Loucy (cell line): ENCODE data around the gene MYCBP2.

Experiments
- H2AFZ ChIP-seq: fragments of 200-600 bp; sonication (generic); 2 replicates; pipeline ENCODE4 v1.6.0; 2016; ENCODE audit warnings: antibody characterized with exemption, mild to moderate bottlenecking, low read length, moderate library complexity
- H3F3A ChIP-seq: fragments of 200-600 bp; 2 replicates; pipeline ENCODE4 v1.6.0; 2016; ENCODE audit warnings: antibody characterized with exemption, low read depth, mild to moderate bottlenecking
- H3K27me3 ChIP-seq: fragments of 200-600 bp; sonication (generic); 2 replicates; pipeline ENCODE4 v1.6.1; 2014; ENCODE audit warnings: low read length, mild to moderate bottlenecking; ENCODE audit not compliant: insufficient read depth, poor library complexity, severe bottlenecking
- H3K36me3 ChIP-seq: fragments of 200-600 bp; sonication (generic); 2 replicates; pipeline ENCODE4 v1.6.1; 2016; ENCODE audit warnings: low read length; ENCODE audit not compliant: insufficient read depth
- H3K4me1 ChIP-seq: fragments of 200-600 bp; sonication (generic); 2 replicates; pipeline ENCODE4 v1.5.1; 2014; ENCODE audit warnings: low read length, mild to moderate bottlenecking; ENCODE audit not compliant: insufficient read depth, poor library complexity, severe bottlenecking
- H3K4me2 ChIP-seq: fragments of 200-600 bp; sonication (generic); 2 replicates; pipeline ENCODE4 v1.6.0; 2014; ENCODE audit warnings: antibody characterized with exemption, low read length, low read depth, mild to moderate bottlenecking; ENCODE audit not compliant: poor library complexity, severe bottlenecking
- H3K4me3 ChIP-seq: fragments of 200-600 bp; sonication (generic); 2 replicates; pipeline ENCODE4 v1.5.1; 2014; ENCODE audit warnings: low read length, mild to moderate bottlenecking, mixed read lengths; ENCODE audit not compliant: poor library complexity, severe bottlenecking
- H3K79me2 ChIP-seq: fragments of 200-600 bp; sonication (generic); 2 replicates; pipeline ENCODE4 v1.6.1; 2014; ENCODE audit warnings: low read length; ENCODE audit not compliant: insufficient read depth
- H3K9ac ChIP-seq: fragments of 200-600 bp; sonication (generic); 2 replicates; pipeline ENCODE4 v1.6.0; 2014; ENCODE audit warnings: mild to moderate bottlenecking, low read depth, low read length, moderate library complexity; ENCODE audit not compliant: poor library complexity, severe bottlenecking
- H3K9me2 ChIP-seq: fragments of 200-600 bp; sonication (generic); replicated peaks from 2 replicates; pipeline ENCODE4 v1.6.1; 2016; ENCODE audit warnings: low read depth, low read length, mixed read lengths
- H3K9me3 ChIP-seq: fragments of 200-600 bp; sonication (generic); 2 replicates; pipeline ENCODE4 v1.6.1; 2014; ENCODE audit warnings: mild to moderate bottlenecking, antibody characterized with exemption, low read length, low read depth; ENCODE audit not compliant: insufficient read depth
- H4K20me1 ChIP-seq: fragments of 200-600 bp; sonication (generic); 2 replicates; pipeline ENCODE4 v1.6.0; 2014; ENCODE audit warnings: antibody characterized with exemption, low read length, mild to moderate bottlenecking; ENCODE audit not compliant: insufficient read depth, poor library complexity, severe bottlenecking
- EZH2phosphoT487 ChIP-seq: fragments of 200-600 bp; IDR thresholded peaks from 2 replicates; pipeline ENCODE4 v1.6.1; 2018; ENCODE audit warnings: antibody characterized with exemption, mild to moderate bottlenecking, moderate library complexity, borderline replicate concordance
- TF ChIP-seq, protein P1 (sequence below): fragments of 200-600 bp; sonication (generic); conservative IDR thresholded peaks from 2 replicates; pipeline ENCODE4 v1.5.1; 2014; ENCODE audit warnings: mild to moderate bottlenecking, antibody characterized with exemption, low read length

MYCBP2 gene

DNA sequence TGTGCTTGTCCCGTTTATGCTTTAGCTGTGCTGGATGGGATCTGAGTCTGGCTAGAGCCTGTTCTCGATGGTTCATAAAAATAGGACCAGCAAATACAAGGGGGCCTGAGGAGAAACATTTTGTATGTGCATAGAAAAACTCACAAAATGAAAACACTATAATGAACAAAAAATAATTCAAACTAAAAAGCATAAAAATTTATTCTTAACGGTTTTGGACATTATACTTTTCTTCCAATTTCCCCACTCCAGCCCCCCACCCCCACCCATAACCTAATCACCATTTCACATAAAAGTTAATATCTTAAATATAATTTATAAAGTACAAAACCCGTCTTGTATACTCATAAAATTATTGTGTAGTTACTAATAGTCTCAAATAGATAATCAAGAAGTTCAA lies 93.7 kb downstream of the MYCBP2 start:
- no peak overlapping the region for H3K4me3 ChIP-seq
- no peak overlapping the region for H3K4me2 ChIP-seq
- no peak overlapping the region for H3K9ac ChIP-seq
- H3F3A ChIP-seq: no peaks in the 10 kb centered on the region
- no peak overlapping the region for H2AFZ ChIP-seq
- no peaks in the 10 kb centered on the region for H3K9me3 ChIP-seq
- TF ChIP-seq, protein P1, sequence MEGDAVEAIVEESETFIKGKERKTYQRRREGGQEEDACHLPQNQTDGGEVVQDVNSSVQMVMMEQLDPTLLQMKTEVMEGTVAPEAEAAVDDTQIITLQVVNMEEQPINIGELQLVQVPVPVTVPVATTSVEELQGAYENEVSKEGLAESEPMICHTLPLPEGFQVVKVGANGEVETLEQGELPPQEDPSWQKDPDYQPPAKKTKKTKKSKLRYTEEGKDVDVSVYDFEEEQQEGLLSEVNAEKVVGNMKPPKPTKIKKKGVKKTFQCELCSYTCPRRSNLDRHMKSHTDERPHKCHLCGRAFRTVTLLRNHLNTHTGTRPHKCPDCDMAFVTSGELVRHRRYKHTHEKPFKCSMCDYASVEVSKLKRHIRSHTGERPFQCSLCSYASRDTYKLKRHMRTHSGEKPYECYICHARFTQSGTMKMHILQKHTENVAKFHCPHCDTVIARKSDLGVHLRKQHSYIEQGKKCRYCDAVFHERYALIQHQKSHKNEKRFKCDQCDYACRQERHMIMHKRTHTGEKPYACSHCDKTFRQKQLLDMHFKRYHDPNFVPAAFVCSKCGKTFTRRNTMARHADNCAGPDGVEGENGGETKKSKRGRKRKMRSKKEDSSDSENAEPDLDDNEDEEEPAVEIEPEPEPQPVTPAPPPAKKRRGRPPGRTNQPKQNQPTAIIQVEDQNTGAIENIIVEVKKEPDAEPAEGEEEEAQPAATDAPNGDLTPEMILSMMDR: no peak
- no peak for TF ChIP-seq EZH2phosphoT487
- H3K27me3 ChIP-seq: no peaks in the 10 kb centered on the region
- H3K9me2 ChIP-seq: no peaks in the 10 kb centered on the region
- peaks cover 26% of the 10 kb centered on the region; the same call in 1 of the 2 replicates for H3K36me3 ChIP-seq
- peaks cover 6% of the 10 kb centered on the region for H3K4me1 ChIP-seq
- no peaks in the 10 kb centered on the region for H4K20me1 ChIP-seq
- H3K79me2 ChIP-seq: no peaks in the 10 kb centered on the region

DNA sequence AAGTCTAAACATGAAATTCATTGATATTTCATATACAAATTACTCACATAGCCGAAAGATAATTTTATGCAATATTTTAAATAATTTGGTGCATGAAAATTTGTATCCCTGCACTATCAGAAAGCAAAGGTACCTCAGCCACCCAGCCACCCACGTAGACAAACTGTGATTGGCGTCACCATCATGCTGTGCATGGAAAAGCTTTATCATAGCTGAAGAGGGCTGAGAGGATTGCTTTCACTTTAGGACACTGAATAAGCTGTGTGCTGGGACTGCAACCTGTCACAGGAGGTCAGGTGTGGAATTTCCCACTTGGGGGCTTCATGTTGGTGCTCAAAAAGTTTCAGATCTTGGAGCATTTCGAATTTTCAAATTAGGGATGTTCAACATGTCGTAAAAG lies 96.3 kb downstream of the MYCBP2 start:
- Histone ChIP-seq H3K4me3 (no peak overlapping the region), H4K20me1 (no peaks in the 10 kb centered on the region), H3K4me1 (peaks cover 7% of the 10 kb centered on the region), H3F3A (no peaks in the 10 kb centered on the region), H2AFZ (no peak overlapping the region), H3K79me2 (no peaks in the 10 kb centered on the region), H3K9me2 (no peaks in the 10 kb centered on the region), H3K36me3 (peaks cover 22% of the 10 kb centered on the region; the same call in 1 of the 2 replicates), H3K27me3 (no peaks in the 10 kb centered on the region), H3K9ac (no peak overlapping the region), H3K4me2 (no peak overlapping the region), H3K9me3 (no peaks in the 10 kb centered on the region)
- TF ChIP-seq EZH2phosphoT487: no peak
- TF ChIP-seq, protein P1: no peak

DNA sequence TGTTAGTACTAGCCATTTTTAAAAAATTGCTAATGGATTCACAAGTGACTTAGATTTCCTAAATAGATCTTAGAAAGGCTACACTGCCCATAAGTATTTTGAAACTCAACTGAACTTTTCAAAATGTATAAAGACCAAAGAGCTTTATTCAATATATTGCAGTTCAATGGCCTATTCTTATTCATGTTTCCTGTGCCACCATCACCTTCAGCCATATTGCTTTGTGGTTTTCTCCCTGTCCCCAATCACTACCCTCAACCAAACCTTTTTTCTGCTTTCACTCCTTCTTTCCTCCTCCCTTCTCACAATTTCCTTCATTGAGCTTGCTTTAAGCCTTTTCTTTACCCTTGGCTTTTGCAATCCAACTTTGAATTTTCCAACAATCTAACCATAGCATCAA lies 100.9 kb downstream of the MYCBP2 start:
- Histone ChIP-seq H3K36me3 (peaks cover 24% of the 10 kb centered on the region; the same call in 1 of the 2 replicates), H3K4me1 (peaks cover 5% of the 10 kb centered on the region), H3K4me2 (no peak overlapping the region), H3K79me2 (no peaks in the 10 kb centered on the region), H3K4me3 (no peak overlapping the region), H4K20me1 (no peaks in the 10 kb centered on the region), H3K9ac (no peak overlapping the region), H3K9me2 (no peaks in the 10 kb centered on the region), H3K9me3 (no peaks in the 10 kb centered on the region), H2AFZ (no peak overlapping the region), H3F3A (no peaks in the 10 kb centered on the region), H3K27me3 (no peaks in the 10 kb centered on the region)
- TF ChIP-seq, protein P1: no peak
- no peak for TF ChIP-seq EZH2phosphoT487
